SK-N-SH (cell line): Measurements from ENCODE around the gene LYZL2.
"Not testable (repeated sequence)": the region's sequence is repeated elsewhere in the genome, so short reads cannot be mapped to it uniquely, and the experiment has no call there.

Experiments
- CTCF ChIP-seq: fragments of 200-600 bp; sonication (generic); IDR thresholded peaks from 2 replicates; pipeline ENCODE4 v1.6.1; 2017; ENCODE audit warnings: antibody characterized with exemption, mild to moderate bottlenecking, moderate library complexity
- EP300 ChIP-seq, 2 experiments: IDR thresholded peaks; 2 replicates each; pipeline versions ENCODE4 v1.4.0 to v1.6.1; 2012; ENCODE audit warnings: borderline replicate concordance in 1 of 2, low read depth in 1 of 2, low read length in 1 of 2
- EZH2phosphoT487 ChIP-seq: fragments of 200-600 bp; sonication (generic); IDR thresholded peaks from 2 replicates; pipeline ENCODE4 v1.6.1; 2017; ENCODE audit warnings: low read depth, mixed run types, mild to moderate bottlenecking, antibody characterized with exemption, moderate library complexity, borderline replicate concordance
- FOXM1 ChIP-seq: IDR thresholded peaks from 2 replicates; pipeline ENCODE4 v1.4.0; 2012; ENCODE audit warnings: low read depth, mild to moderate bottlenecking
- IRF3 ChIP-seq: fragments of 150-350 bp; IDR thresholded peaks from 2 replicates; pipeline ENCODE4 v1.6.1; 2016; ENCODE audit warnings: mild to moderate bottlenecking, low read depth, low read length
- REST ChIP-seq: IDR thresholded peaks from 2 replicates; pipeline ENCODE4 v1.6.1; 2012; ENCODE audit warnings: mild to moderate bottlenecking, low read depth, low read length, moderate library complexity

- not testable (repeated sequence) for TF ChIP-seq REST; CTCF; IRF3; EP300 (IDR thresholded peaks at IDR 0.05; ENCODE audit: borderline replicate concordance in 1 of 2, low read depth in 1 of 2, low read length in 1 of 2); FOXM1; EZH2phosphoT487
Measured at GRCh38 chr10:30663403-30663802, 33.9 kb upstream of the LYZL2 start.
